K562 treated with DMSO at 1 percent for 48 hours (cell line): ENCODE data around the gene SPON2. TPM values are rescaled to one million over a fixed set of nuclear protein-coding genes. Genes with fewer than 3 reads are reported as not detected.

Experiments
- total RNA-seq: library from RNA; unstranded; fragments of 300-600 nt; gene quantifications from 2 replicates; pipeline ENCODE4 v1.2.3, GENCODE V29; 2022; ENCODE audit warnings: low replicate concordance; ENCODE audit errors: extremely low read depth

SPON2 gene
- not detected in 2 replicates for total RNA-seq

GRCh38 chr4:1172228-1172851 lies at the start of gene SPON2:
Gene SPON2 (minus strand): TSS chr4:1172583.

Other genes starting within 250 kb of the SPON2 start
- not detected in 2 replicates for gene GAK, start 240.3 kb downstream of the SPON2 start, total RNA-seq
- gene TMEM175, start 240.1 kb downstream of the SPON2 start, total RNA-seq: not detected in 2 replicates
- not detected in 2 replicates for gene DGKQ, start 199.0 kb downstream of the SPON2 start, total RNA-seq
- not detected in 2 replicates for gene IDUA, start 185.5 kb downstream of the SPON2 start, total RNA-seq
- not detected in 2 replicates for gene SLC26A1, start 179.2 kb downstream of the SPON2 start, total RNA-seq
- not detected in 2 replicates for gene FGFRL1, start 161.0 kb downstream of the SPON2 start, total RNA-seq
- not detected in 2 replicates for gene RNF212, start 59.0 kb downstream of the SPON2 start, total RNA-seq
- not detected in 2 replicates for gene CTBP1, start 76.5 kb upstream of the SPON2 start, total RNA-seq
- gene MAEA, start 117.3 kb upstream of the SPON2 start, total RNA-seq: not detected in 2 replicates
- not detected in 2 replicates for gene UVSSA, start 174.6 kb upstream of the SPON2 start, total RNA-seq
- not detected in 2 replicates for gene NKX1-1, start 233.9 kb upstream of the SPON2 start, total RNA-seq